Suprapubic skin (tissue), 4 donors: Measurements from ENCODE around the gene MYH16.

Experiments used
- EP300 ChIP-seq: sonication (generic); formaldehyde crosslinking; IDR thresholded peaks from one replicate; pipeline ENCODE4 v1.6.1; 2017; ENCODE audit warnings: antibody characterized with exemption
- POLR2A ChIP-seq, 2 donors: fragments of 450-650 bp; IDR thresholded peaks; one replicate each; pipeline ENCODE4 v1.6.1; 2017; ENCODE audit warnings: antibody characterized with exemption in 2 of 2, mild to moderate bottlenecking in 2 of 2, moderate library complexity in 2 of 2
- POLR2AphosphoS5 ChIP-seq, 3 donors: sonication (generic); formaldehyde crosslinking; IDR thresholded peaks; one replicate each; pipeline ENCODE4 v1.6.1; 2017; ENCODE audit warnings: antibody characterized with exemption in 3 of 3
- TF ChIP-seq, protein P1 (sequence below), 2 donors: fragments of 200-600 bp in 1 of 2; fragments of 450-650 bp in 1 of 2; sonication (generic) in 1 of 2; IDR thresholded peaks; one replicate each; pipeline ENCODE4 v1.5.1; 2016 to 2019; ENCODE audit warnings: antibody characterized with exemption in 2 of 2, mild to moderate bottlenecking in 1 of 2, moderate library complexity in 1 of 2

DNA sequence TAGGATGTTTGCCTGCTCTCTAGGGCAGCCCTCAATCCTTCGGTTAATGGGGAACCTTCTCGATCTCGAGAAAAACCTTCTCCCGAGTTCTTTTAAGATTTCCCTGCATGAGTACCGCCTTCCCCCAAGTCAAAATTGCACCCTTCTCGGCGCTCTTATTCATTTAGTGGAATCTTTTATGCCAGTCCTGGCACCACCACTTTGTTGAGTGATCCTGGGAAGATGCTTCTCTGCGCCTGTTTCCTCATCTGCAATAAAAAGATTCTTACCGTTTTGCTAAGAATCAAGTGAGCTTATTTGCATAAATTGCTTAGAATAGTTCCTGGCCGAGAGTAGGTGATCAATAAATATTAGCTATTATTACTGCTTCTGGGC is 53.8 kb downstream of the MYH16 start:
- TF ChIP-seq POLR2A (IDR thresholded peaks at IDR 0.05) (no peak), POLR2AphosphoS5 (IDR thresholded peaks at IDR 0.05) (no peak), EP300 (no peak)
- TF ChIP-seq, protein P1, sequence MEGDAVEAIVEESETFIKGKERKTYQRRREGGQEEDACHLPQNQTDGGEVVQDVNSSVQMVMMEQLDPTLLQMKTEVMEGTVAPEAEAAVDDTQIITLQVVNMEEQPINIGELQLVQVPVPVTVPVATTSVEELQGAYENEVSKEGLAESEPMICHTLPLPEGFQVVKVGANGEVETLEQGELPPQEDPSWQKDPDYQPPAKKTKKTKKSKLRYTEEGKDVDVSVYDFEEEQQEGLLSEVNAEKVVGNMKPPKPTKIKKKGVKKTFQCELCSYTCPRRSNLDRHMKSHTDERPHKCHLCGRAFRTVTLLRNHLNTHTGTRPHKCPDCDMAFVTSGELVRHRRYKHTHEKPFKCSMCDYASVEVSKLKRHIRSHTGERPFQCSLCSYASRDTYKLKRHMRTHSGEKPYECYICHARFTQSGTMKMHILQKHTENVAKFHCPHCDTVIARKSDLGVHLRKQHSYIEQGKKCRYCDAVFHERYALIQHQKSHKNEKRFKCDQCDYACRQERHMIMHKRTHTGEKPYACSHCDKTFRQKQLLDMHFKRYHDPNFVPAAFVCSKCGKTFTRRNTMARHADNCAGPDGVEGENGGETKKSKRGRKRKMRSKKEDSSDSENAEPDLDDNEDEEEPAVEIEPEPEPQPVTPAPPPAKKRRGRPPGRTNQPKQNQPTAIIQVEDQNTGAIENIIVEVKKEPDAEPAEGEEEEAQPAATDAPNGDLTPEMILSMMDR (IDR thresholded peaks at IDR 0.05): no peak
